Activated CD4-positive, alpha-beta T cell treated with anti-CD3 and anti-CD28 coated beads, Interleukin-2, amount 50 U/mL, for 16 hours (primary cell): ENCODE results near the gene CTXN3.

Source experiments
- DNase-seq: peaks from one replicate; pipeline ENCODE4 v3.0.0-alpha.2; 2020

Gene CTXN3

DNA sequence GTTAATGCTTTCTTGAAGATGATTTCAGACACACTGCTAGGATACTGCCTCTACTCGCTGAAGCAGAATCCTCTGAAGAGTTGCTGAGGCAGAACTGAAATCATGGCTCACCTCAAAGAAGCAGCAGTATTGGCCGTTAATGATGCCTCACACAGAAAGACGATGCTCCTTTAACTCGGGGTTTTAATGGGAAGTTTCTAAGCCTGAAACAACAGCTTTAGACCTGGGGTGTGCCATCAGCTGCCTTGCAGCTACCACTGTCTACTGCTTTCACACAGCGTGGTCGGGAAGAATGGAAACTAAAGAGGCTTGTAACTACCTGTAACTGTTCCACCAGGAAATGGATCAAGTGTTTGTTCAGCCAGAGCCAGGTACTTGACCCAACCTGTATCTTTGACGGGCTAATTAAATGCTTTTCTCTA lies at the start of gene CTXN3:
Gene CTXN3 (plus strand): TSS at position 65 of the 422 bp plus-strand sequence. CDS start 8,440 bp downstream, outside the sequence.
- DNase-seq: no peak

DNA sequence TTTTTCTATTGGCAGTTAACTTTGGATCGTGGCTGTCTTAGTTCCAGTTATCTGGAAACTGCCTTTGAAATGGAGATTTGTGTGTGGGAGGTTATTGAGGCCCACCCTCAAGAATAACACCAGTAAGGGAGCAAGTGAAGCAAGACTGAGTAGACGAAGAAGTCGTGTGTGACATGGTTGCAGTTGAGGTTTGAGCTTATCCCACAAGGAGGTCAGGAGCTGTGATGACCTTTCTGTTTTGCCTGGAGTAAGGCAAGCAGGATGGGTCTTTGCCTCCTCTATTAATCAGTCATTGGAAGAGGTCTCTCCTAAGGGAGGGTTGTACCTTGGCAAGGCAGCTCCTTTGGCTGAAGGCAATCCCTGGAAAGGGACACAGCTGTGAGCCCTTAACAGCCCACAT lies 49.6 kb upstream of the CTXN3 start:
- DNase-seq: no peak

DNA sequence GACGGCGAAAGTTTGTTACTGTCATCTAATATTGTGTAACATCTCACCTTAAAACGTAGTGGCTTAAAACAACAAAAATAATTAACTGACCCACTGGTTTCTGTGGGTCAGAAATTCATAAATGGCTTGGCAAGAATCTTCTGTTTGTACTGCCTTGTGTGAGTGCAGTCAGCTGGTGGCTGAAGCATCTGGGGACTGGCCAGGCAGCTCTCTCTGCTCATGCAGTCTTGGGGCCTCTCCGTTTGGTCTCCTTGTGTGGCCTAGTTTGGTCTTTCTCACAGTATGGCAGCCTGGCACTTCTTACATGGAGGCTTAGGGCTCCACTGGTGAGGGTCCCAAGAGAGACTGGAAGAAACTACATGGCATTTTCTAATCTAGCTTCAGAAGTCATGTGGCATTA lies 49.0 kb upstream of the CTXN3 start:
- DNase-seq: no peak

DNA sequence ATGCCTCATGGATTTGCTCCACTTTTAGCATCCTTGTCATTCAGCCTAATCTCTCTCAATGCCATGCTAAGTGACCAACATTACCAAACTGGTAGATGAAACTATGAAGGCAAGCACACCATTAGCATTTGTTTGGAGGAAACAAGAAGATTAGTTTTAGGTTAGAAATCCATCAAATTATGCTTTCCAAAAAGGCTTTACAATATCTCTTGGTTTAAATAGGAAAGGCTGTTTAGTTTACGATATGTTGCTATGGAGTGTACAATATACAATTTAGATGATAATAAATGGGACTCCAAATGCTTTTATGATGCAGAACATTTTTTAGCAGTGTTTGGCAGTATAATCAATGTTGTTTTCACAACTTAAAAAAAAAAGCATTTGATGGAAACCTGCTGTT lies 47.8 kb upstream of the CTXN3 start:
- no peak for DNase-seq

DNA sequence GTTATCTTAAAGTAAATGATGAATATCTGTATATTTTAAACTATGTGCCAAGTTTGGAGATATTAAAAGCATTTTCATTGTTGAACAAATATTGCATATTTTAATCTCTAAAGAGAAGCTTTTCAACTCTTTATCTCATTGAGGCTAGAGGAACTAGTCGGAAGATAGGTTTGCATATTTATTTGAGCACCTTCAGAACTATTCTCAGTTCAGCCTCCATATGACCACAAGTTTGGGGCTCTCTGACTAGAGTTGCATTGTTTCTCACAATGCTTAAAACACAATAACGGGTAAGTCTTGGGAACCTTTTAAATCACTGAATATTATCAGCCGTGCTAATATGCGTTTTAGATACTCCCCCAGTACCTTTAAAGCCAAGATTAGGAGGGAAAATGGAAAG lies 47.3 kb upstream of the CTXN3 start:
- no peak for DNase-seq

DNA sequence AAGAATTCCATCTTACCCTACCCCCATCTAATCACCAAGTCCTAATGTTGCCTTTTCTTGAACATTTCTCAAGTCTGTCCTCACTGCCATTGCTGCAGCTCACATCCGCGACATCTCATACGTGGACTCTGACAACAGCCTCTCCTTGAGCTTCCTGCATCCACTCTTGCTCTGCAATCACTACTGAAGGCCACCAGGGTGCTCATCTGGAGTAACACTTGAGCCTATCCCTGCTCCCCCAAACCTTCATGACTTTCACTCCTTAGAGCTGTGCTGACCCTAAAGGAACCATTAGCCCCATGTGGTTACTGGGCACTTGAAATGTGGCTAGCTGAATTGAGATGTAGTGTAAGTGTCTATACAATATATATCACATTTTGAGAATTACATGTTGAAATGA lies 46.4 kb upstream of the CTXN3 start:
- DNase-seq: no peak

DNA sequence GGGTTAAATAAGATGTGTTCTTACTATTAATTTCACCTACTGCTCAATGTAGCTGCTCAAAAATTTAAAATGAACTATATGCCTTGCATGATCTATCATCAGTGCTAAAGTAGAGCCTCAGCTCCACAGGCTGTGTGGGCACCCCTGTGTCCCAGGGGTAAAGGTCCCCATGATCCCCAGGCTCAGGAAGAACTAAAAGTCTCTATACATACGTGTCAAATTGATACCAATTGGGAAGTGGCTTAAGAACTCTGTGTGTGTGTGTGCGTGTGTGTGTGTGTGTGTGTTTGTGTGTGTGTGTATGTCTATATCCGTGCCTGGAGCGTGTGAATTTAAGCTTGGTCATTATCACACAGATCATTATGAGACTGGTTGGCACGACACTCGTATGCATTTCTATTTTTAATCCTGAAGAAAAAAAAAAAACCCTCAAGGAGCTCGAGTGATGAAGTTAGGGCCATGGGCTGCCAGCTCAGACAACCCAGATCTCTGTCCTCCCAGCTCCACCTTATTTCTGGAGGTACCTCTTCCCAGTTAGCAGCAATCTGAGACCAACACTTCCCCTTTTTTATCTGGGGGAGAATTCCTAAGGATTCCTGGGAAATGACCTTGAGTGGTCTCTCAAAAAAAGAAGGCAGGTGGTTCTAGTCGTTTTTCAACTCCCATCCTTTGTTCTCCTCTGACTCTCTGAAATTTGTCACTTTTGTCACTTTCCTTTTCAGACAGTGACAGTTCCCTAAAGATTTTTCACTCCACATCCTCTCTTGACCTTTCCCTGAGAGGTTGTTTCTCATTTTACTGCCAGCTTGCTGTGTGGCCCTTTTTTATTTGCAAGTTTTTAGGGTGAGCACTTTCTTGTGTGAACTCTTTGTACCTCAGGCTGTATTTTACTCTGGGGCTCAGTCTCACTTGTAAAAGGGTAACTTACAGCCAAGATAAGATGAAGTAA lies 45.7 kb upstream of the CTXN3 start:
- no peak for DNase-seq

DNA sequence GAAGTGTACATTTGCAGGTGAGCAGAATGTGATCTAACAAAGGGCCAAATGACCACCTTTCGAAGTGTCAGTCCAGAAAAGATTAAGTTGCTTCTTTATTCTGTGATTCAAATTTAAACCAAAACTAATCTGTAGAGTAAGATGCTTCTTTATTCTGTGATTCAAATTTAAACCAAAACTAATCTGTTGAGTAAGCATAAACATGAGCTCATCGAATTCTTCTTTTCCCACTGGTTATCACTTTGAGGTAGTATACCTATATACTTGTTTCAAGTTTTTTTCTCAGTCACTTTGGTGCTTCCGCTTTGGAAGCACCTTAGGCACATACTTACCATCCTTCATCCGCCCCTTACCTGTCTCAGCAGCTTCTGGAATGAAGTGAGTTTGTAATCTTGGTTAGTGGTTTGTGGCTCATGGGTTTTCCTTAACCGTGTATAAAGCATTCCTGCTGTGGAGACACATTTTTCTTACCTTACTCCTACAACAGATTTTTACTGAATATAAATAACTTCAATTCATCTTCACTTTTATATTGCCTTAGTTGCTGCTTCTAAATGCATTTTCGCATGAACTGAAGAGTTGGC lies 40.7 kb upstream of the CTXN3 start:
- peak; percentile 14 for DNase-seq

DNA sequence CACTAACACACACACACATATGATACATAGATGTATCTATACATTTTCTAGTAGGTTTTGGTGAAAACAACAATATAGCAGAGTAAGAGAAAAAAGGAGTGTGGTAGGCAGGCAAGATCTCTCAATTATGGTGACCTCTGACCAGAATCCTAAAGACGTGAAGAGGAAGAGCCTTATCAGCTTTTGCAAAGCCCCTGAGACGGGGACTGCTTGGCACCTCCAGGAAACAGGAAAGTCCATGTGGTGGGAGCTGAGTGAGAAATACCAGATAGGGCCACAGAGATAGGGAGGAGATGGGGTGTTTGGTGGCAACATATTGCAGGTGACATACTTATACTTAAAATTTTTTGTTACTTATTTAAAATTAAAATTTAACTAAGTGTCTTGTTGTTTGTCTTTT lies 39.9 kb upstream of the CTXN3 start:
- no peak for DNase-seq

DNA sequence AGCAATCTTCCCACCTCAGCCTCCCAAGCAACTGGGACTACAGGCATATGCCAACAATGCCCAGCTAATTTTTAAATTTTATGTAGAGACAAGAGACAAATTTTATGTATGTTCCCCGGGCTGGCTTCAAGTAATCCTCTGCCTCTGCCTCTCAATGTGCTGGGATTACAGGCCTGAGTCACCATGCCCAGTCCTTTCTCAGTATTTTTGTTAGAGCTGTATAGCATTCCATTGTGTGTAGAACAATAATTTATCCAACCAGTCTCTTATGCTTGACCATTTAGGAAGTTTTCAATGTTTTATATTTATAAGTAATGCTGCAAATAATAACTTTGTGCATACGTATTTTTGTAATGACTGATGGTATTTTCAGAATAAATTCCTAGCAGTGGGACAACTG lies 38.9 kb upstream of the CTXN3 start:
- no peak for DNase-seq

DNA sequence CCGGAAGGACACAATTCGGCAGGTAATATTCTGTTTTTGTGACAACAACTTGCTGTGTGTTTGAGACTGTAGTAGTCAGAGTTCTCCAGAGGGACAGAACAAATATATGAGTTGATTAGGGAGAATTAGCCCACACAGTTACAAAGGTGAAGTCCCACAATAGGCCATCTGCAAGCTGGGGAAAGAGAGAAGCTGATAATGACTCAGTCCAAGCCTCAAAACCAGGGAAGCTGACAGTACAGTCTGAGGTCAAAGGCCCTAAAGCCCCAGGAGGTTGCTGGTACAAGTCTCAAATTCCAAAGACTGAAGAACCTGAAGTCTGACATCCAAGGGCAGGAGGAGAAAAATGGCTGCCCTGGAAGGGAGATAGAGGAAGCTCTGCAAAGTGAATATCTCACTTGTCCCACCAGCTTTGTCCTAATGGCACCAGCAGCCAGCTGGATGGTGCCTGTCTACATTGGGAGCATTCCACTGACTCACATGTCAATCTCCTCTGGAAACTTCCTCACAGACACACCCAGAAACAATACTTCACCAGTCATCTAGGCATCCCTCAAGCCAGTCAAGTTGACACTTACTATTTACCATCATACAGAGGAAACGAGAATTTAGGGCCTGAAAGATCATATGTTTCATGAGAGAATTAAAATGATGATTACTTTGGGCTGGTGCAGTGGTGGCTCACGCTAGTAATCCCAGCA lies 36.3 kb upstream of the CTXN3 start:
- DNase-seq: no peak

DNA sequence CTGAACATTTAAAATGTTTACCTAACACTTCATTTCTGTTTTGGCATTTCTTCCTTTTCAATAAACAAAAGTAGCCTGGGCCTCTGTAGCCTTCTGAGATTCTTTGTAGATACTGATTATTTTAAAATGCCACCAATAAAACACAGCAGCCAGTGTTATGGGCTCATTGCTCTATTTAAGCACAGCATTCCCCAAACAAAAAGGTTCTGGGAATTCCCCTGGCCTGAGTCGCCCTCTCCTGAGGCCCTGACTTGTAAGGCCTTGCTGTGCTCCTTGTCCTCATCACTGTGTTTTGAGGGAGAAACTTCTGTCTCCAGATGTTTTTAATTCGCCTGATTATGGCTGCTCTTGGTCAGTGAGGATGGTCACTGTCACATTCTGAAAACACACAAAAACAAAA lies 33.0 kb upstream of the CTXN3 start:
- no peak for DNase-seq

DNA sequence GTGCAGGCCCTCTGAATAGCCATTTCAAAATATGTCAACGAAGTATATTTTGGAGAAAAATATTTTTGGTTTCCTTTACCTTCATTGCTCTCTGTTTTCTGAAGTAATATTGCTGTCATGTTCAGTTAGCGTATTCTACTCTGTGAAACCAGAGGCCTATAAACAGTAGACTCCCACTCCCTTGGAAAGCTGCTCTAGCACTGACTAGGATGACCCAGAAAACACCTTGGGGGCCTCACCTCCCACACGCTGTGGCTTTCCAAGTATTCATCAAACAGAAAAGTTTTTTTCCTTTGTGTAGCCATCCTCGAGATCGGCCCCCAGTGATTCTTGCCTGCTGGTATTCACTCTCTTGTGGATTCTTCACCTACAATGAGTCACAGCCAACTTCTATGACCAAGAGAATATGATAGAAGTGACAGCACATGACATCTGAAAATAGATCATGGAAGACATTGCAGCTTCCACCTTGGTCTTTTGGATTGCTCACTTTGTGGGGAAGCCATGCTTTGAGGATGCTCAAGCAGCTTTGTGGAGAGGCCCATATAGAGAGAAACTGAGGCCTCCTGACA lies 28.9 kb upstream of the CTXN3 start:
- DNase-seq: no peak

DNA sequence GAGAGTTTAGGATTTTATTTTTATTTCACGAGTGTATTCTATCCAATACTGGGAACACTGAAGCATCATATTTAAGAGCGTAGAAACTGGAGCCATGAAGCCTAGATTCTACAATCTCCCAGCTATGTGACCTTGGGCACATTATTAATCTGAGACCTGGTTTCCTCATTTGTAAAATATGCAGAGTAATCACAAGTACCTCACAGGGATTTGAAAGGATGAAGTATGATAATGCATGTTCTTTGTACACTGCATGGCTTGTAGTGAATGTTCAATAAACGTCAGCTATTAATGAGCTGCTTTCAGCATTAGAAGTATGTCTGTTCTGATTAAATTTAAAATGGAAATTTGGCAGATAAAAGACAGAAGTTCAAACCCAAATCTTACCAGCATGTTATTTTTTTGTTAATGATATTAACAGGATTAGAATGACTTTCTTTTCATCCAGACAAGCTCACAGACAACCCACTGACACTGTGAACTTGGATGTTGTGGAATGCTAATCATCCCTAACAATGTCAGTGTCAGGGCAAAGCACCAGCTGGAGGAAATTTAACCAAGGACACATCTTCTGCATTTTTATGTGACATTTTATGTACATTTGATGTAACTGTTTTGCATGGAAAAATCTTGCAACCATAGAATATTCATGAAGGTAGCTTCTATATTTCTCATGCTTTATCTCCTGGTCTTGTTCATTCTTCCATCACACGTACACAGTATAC lies 27.1 kb upstream of the CTXN3 start:
- DNase-seq: no peak

DNA sequence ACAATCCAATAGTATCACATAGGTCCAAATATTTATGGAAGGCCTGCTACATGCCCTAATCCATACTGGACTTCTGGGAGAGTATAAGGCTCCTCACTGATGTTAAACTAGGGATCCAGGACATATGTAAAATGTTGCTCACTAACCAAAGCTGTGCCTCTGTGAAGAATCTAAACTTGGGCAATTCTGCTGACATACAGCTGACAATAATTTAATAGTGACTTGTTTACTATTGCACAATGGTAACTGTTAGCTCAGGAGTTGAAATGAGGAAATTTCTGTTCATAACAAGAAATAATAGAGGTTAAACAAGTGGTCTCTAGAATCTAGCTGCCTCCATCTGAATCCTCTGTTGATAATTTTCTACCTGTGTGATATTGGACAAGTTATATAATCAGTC lies 14.9 kb upstream of the CTXN3 start:
- no peak for DNase-seq

DNA sequence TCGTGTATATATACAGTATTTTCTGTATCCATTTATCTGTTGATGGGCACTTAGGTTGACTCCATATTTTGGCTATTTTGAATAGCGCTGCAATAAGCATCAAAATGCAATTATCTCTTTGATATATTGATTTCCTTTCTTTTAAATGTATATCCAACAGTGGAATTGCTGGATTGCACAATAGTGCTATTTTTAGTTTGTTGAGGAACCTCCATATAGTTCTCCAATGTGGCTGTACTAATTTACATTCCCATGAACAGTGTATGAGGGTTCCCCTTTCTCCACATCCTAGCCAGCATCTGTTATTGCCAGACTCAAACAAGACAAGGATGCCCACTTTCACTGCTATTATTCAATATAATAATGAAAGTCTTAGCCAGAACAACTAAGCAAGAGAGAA lies 9.1 kb upstream of the CTXN3 start:
- no peak for DNase-seq

DNA sequence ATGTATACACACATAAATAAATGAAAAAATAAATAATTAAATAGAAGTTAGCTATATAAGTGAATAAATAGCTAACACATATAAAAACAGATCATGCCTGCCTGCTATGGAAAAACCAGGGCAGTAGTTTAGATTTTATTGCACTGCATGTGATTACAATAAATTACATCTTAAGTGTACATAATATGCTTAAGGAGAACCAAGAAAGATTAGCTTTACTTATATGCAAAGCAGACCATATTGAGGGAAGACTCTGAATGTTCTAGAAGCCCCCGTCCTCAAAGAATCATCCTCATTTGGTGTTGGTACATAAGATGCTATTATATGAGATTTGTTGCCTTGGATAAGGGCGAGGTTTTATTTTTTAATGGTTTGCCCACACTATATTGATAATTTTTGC lies 5.9 kb upstream of the CTXN3 start:
- no peak for DNase-seq

DNA sequence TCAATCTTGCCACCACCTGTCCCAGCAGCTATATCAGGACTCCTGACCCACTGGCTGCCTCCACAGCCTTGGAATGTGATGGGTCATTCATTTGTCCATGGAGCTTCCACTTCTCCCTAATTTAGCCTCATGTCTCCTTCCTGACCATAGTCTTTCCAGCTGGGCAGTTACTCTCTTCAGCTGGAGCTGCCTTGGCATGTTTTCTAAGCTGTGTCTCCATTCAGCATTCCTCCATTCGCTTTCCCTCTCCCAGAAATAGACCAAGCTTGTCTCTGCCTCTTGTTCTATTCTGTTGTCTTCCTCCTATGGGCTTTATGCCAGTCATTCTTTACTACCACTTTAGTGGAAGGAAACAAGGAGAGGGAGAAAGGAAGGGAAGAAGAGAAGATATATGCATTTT lies 5.3 kb upstream of the CTXN3 start:
- DNase-seq: no peak

DNA sequence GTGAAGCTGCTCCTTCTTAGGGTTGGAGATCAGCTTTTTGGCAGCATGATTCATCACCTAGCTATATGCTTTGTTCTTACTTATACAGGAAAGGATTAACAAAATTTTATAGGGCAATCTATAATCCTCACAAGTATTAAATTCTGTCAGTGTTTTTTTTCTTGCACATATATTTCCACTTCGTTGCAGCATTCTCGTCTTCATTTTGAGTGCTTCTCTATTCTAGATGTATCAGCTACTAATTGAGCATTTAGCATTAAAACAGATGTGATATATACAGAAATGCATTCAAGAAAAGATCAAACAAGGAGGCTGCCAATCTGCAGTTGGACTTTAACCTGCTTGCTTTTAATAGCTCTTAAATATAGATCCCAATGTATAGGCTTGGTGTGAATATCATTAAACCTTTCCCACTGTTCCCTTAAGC lies 3.6 kb upstream of the CTXN3 start:
- no peak for DNase-seq

DNA sequence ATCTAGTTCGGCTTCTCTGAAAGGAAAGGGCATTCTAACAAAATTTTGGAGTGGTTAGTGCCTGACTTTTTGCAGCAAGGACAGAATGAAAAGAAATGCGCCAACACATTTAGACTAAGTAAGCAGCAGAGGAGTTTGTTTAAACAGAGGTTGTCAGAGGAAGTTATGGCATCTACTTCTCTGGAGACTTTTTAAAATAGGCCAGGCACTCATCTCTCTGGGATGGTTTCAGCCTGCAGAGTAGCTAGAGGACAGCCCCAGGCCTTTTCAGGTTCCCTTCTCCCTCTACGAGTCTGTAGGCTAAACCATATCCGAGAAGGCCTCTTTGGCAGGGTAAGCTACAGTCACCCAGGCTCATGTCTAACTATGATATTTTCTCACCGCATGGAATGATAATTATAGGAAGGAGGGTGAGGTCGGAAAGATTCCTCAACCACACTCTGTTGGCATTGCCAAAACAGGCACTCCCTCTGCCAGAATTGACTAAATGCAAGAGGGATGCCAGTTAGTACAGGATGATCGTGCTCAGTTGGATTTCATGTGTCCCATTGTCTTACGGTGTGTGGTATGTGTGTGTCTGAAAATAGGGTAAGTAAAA lies 1.4 kb upstream of the CTXN3 start:
- no peak for DNase-seq

DNA sequence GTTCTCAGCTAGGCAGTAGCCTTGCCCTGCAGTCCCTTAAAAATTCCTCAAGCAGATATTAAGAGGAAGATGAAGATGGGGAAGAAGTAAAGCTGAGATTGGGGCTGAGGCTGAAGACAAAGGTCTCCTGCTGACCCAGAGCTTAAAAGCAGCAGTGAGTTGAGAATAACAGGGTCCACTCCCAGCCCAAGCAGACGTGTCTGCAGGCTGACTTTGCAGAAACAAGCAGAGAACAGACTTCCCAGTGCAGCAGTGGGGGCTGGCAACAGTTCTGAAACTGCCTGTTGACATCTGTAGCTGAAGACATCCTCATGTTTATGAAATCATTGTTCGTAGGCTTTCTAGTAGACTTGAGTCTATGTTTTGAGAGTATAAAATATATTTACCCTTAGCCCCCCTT lies 1.1 kb downstream of the CTXN3 start:
- no peak for DNase-seq

DNA sequence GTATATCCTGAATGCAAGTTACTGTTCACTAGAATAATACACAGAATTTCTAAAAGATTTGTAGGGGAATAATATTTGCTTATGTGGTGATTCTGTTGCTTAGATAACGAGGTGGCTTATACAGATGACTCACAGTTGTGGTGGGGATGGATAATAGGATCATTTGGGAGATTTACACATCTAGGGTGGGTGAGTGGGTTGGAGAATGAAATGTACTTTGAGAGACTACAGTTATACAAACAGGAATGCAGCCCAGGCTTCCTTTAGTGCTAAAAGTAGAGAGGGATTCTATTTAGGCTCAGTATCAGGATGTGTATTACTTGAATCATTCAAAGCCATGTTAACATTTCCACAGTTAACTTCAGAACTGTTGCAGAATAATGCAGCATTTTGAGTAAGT lies 1.8 kb downstream of the CTXN3 start:
- no peak for DNase-seq
